T-helper 2 cell (primary cell): ENCODE data around the gene TNRC6A.
A peak's percentile ranks its signal among the peaks of the same experiment; 100 is the strongest.
"Not testable (repeated sequence)": the region's sequence is repeated elsewhere in the genome, so short reads cannot be mapped to it uniquely, and the experiment has no call there.

Experiments used
- DNase-seq, 5 experiments: peaks; one replicate each; pipeline versions ENCODE4 v3.0.0 to v3.0.0-alpha.2; 2012 to 2022

TNRC6A gene

GRCh38 chr16:24819462-24820040 is 90.1 kb downstream of the TNRC6A start:
- no peak for DNase-seq

DNA sequence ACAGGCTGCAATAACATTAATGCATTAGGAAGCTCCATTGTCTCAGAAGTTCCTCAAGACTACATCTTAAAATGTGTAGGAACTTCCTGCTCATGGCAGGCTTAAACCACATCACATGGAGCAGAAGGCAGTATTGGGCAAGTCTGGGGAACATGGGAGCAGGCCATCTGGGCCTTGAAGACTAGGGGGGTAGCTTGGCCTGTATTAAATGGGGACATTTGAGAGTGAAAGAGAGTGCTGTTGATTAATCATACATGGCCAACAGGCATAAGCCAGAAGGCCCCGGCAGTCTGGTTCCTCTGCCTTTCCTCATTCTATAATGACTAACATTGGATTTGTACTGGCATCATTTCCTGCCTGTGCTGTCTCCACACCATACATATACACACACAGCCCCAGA is 91.1 kb downstream of the TNRC6A start:
- no peak for DNase-seq

GRCh38 chr16:24821129-24821528 is 91.7 kb downstream of the TNRC6A start:
- DNase-seq, result no peak

DNA sequence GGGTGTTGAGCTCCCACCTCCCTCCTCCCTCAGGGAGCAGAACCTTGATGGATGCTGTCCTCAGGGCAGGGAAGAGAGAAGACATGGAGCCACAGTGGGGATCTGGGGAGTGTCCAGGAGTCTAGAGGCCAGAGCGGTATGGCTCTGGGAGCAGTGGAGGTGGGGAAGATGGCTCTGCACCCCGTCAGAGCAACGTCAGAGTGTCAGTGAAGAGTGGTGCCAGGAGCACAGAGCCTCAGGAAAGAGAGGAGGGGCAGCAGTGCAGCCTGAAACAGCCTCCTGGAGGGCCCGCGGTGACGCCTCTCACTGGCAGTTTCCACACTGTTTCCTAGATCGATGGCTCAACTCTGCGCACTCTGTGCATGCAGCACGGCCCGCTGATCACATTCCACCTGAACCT is 93.1 kb downstream of the TNRC6A start:
- DNase-seq, result no peak

DNA sequence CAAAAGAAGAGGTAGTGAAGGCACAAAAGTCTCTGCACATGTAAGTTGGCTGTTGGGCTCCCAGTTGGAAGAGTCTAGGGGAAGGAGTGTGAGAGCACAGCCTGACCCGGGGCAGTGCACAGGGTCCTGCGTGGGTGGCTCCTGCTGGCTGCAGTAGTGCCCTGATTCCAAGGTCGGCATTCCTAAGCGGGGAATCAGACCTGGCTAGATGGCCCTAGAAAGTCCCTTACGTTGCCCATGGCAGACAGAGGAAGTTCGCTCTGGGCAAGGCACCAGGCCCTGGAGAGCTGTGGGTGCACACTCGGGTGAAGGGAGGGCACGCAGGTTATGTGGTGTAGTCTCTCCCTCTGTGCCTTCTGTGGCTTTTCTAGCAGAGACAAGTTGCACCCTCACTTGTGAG is 93.5 kb downstream of the TNRC6A start:
- DNase-seq, result no peak

- DNase-seq, result no peak
Observed at GRCh38 chr16:24825696-24826095, 96.2 kb downstream of the TNRC6A start.

- no peak for DNase-seq
Observed at GRCh38 chr16:24826096-24826690, 96.7 kb downstream of the TNRC6A start.

DNA sequence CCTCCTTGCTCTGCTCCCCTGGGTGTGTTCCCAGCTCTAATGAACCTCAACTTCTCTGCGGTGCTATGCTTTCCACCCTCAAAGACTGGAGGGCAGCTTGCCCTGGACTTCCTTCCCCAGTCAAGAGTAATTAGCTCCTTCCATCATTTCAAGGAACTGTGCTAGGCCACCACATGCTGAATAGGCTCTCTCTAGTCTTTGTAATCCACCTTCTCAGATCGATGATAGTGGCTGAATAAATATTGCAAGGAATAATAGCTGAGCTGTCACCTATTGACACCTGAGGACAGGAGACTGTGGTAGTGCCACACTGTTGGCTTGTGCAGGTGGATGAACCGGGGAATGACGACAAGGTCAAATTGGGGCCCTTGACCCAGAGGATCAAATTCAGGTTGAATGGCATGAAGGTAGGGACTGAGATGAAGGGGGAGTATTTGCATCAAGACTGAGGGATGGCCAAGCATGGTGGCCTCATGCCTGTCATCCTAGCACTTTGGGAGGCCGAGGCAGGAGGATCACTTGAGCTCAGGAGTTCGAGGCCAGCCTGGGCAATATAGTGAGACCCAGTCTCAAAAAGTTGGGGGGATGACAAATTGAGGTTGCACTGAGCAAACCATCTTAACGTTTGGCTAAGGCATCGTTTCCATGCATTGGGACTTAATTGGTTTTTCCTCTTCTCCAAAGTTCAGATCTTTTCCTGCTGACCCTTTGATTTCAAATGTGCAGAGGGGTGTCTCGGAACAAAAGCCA is 97.5 kb downstream of the TNRC6A start:
- no peak for DNase-seq

DNA sequence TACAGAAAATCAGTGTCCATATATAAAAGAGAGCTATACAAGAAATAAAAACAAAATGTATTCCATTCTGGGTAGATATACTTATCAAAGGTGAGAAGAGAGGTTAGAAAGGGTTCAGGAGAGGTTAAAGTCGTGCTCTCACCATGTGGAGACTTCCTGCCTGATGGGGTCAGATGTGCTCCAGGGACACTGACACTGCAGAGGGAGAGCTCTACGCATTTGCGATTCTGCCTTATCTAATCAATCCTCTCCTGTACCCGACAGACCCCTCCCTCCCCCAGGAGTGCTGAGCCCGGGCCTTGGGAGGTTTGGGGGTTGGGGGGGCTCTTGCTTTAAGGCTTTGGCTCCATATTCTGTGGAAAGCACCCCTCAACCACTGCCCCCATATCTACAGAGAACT is 99.7 kb downstream of the TNRC6A start:
- no peak for DNase-seq

GRCh38 chr16:24833352-24833751 is 103.9 kb downstream of the TNRC6A start:
- DNase-seq, result no peak

- DNase-seq, result peak in 1 of 5 experiments; percentile 53
Observed at GRCh38 chr16:24834459-24835335, 105.2 kb downstream of the TNRC6A start.

DNA sequence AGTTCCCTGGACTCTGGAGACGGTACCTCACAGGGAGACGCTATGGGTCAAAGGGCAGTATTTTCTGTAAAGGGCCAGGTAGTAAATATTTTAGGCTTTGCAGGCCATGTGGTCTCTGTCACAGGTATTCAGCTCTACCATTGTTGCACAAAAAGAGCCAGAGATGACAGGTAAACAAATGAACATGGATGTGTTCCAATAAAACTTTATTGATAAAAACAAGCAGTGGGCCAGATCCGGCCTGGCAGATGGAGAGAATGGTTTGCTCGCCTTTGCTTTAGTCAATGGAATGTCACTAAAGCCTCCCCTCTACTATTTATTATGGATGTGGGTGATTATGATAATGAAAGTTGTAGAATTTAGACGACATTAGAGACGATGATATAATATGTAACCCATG is 107.4 kb downstream of the TNRC6A start:
- DNase-seq, result no peak

DNA sequence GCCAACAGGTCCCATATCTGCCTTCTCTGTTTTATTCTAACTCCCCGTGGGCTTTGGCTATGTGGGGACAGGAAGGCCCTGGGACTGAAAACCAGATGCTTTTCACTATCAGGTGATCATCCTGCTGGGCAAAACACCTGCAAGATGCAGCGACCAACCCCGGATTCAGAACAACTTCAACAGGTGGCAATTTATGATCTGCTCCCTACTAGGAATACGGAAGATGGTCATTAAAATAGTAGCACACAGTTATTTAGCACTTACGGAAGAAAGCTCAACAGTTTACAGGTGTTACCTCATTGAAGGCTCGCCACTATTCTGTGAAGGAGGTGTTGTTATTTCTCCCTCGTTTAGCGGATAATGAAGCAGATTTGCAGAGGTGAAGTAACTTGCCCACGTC is 108.5 kb downstream of the TNRC6A start:
- DNase-seq, result no peak

GRCh38 chr16:24838554-24839266 is 109.3 kb downstream of the TNRC6A start:
- DNase-seq, result no peak

GRCh38 chr16:24839347-24839972 is 110.0 kb downstream of the TNRC6A start:
- no peak for DNase-seq

GRCh38 chr16:24841291-24841690 is 111.8 kb downstream of the TNRC6A start:
- DNase-seq, result no peak

DNA sequence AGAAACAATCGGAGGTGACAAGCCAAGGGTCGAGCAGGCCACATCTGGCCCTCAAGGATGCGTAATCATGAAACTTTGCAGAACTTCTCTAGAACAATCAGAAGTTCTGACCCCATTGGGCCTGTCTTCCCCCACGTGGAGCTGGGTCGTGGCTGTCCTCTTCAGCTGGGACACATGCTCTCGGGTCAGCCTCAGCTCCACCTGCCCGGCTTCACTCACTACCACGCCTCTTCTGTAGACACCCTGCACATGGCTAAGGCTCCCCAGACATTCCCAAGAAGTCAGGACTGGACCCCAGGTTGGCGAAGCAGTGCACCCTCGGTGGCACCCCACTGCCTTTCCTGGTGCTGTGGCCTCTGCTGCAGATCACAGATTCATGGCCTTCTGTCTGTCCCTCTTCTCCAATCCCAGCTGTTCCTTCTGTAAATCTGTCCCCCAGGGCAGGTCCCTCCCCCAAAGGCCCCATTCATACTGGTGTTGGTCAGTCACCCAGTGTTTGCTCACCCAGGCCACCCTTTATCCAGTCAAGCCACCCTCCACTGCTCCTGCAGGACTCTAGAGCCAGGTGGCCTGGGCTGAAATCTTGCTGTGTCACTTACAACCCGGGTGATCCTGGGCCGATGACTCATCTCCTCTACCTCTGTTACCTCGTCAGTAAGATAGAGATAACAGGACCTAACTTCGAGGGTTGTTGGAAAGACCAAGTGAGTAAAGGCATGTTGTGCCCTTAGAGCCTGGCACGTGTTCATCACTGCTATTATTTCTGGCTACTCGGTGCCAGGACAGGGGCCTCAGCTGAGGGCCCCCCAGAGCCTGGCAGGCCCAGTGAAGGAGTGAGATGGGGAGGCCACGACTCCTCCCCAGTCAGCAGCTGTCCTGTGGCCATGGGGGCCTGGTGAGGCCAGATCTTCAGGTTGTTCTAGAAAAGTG is 114.9 kb downstream of the TNRC6A start:
- peak in 1 of 5 experiments; percentile 63 for DNase-seq

- DNase-seq, result not testable (repeated sequence)
Observed at GRCh38 chr16:24845031-24845365, 115.5 kb downstream of the TNRC6A start.

DNA sequence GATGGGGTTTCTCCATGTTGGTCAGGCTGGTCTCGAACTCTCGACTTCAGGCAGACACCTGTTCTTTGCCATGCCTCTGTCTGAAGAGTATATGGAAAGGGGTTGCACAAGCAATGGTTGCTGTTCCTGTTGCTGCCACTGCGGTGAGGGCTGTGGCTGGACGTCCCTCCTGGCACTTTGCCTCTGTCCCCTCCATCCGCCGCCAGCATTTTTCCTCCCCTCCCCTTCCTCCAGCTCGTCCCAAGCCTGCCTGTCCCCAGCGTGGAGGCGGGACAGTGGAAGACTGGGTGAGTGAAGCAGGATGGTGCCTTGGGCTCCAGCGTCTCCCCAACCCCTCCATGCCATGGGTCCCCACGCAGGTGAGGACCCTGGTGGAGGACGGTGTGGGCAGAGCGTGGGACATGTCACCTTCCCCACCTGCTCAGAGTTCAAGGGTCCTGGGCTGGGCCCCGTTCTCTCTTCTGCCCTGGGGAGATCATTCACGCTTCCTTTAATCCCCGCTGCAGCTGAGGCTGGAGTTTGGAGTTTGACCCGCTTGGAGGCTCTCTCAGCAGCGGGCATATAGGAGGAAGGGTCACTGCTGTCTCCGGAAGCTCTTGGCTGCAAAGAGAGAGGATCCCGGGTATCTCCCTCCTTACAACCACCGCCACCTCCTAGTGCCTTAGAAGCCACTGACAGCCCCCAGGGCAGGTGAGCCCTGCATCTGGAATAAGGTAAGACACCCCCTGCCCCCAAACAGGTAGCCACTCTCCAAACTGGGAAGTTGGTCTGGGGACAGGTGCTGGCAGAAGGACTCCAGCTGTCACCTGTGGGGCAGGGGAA is 116.5 kb downstream of the TNRC6A start, which contains the start of gene SLC5A11:
Gene SLC5A11, plus strand, starts transcription at position 238 of the 822 bp plus-strand sequence. CDS start 12,681 bp downstream, outside the sequence.
- no peak for DNase-seq
